Astrocyte (in vitro differentiated cells and primary cell): ENCODE data around the gene RTP1.
"Not testable (repeated sequence)": the region's sequence is repeated elsewhere in the genome, so short reads cannot be mapped to it uniquely, and the experiment has no call there.

Source experiments
- EZH2 ChIP-seq: IDR thresholded peaks from 2 replicates; pipeline ENCODE4 v1.6.1; 2012; ENCODE audit warnings: mild to moderate bottlenecking, low read length, inconsistent platforms; ENCODE audit not compliant: insufficient read depth
- TF ChIP-seq, protein P1 (sequence below): IDR thresholded peaks from 2 replicates; pipeline ENCODE4 v1.5.1; 2011; ENCODE audit warnings: low read depth, mild to moderate bottlenecking, inconsistent platforms, low read length, moderate library complexity; ENCODE audit not compliant: insufficient read depth

DNA sequence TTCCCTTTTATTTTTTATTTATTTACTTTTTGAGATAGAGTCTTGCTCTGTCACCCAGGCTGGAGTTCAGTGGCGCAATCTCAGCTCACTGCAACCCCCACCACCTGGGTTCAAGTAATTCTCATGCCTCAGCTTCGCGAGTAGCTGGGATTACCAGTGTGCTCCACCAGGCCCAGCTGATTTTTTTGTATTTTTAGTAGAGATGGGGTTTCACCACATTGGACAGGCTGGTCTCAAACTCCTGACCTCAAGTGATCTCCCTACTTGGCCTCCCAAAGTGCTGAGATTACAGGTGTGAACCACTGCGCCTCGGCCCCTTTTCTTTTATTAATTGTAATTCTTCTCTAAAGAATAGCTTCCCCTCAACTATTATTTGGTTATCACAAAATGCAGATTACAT is 26.4 kb upstream of the RTP1 start:
- not testable (repeated sequence) for TF ChIP-seq EZH2
- TF ChIP-seq, protein P1, sequence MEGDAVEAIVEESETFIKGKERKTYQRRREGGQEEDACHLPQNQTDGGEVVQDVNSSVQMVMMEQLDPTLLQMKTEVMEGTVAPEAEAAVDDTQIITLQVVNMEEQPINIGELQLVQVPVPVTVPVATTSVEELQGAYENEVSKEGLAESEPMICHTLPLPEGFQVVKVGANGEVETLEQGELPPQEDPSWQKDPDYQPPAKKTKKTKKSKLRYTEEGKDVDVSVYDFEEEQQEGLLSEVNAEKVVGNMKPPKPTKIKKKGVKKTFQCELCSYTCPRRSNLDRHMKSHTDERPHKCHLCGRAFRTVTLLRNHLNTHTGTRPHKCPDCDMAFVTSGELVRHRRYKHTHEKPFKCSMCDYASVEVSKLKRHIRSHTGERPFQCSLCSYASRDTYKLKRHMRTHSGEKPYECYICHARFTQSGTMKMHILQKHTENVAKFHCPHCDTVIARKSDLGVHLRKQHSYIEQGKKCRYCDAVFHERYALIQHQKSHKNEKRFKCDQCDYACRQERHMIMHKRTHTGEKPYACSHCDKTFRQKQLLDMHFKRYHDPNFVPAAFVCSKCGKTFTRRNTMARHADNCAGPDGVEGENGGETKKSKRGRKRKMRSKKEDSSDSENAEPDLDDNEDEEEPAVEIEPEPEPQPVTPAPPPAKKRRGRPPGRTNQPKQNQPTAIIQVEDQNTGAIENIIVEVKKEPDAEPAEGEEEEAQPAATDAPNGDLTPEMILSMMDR, result not testable (repeated sequence)
